NT2/D1 (cell line): Measurements from ENCODE around the gene PSMC5.

ENCODE experiments used
- SUZ12 ChIP-seq: IDR thresholded peaks from 2 replicates; pipeline ENCODE4 v1.6.1; 2011; ENCODE audit not compliant: insufficient read length, insufficient read depth; ENCODE audit errors: extremely low read depth
- YY1 ChIP-seq: IDR thresholded peaks from 2 replicates; pipeline ENCODE4 v1.6.1; 2011; ENCODE audit not compliant: insufficient read length, insufficient read depth
- ZNF274 ChIP-seq: IDR thresholded peaks from 2 replicates; pipeline ENCODE4 v1.6.1; 2011; ENCODE audit warnings: mild to moderate bottlenecking, low read depth, low read length

GRCh38 chr17:63833741-63834373 is 6.6 kb downstream of the PSMC5 start:
- TF ChIP-seq ZNF274 (no peak), YY1 (no peak), SUZ12 (no peak)
